Osteocyte (in vitro differentiated cells): ENCODE measurements around the gene KCNQ4. TPM values are rescaled to one million over a fixed set of nuclear protein-coding genes. Genes with fewer than 3 reads are reported as not detected.

ENCODE experiments used
- DNase-seq: peaks from one replicate; pipeline ENCODE4 v3.0.0; 2021; ENCODE audit warnings: mixed read lengths; ENCODE audit not compliant: unreplicated experiment; ENCODE audit errors: extremely low spot score
- H3K27ac Mint-ChIP-seq: one replicate; pipeline ENCODE4 v1.8.0; 2021; ENCODE audit warnings: mild to moderate bottlenecking, mixed read lengths; ENCODE audit not compliant: unreplicated experiment
- H3K27me3 Mint-ChIP-seq: one replicate; pipeline ENCODE4 v1.8.0; 2021; ENCODE audit warnings: mixed read lengths; ENCODE audit not compliant: unreplicated experiment
- H3K36me3 Mint-ChIP-seq: one replicate; pipeline ENCODE4 v1.8.0; 2021; ENCODE audit warnings: mixed read lengths; ENCODE audit not compliant: unreplicated experiment
- H3K4me1 Mint-ChIP-seq: one replicate; pipeline ENCODE4 v1.8.0; 2021; ENCODE audit warnings: mixed read lengths; ENCODE audit not compliant: unreplicated experiment
- H3K4me3 Mint-ChIP-seq: one replicate; pipeline ENCODE4 v1.8.0; 2021; ENCODE audit warnings: mild to moderate bottlenecking, moderate library complexity, mixed read lengths; ENCODE audit not compliant: unreplicated experiment
- H3K9me3 Mint-ChIP-seq: one replicate; pipeline ENCODE4 v1.8.0; 2021; ENCODE audit warnings: mixed read lengths; ENCODE audit not compliant: unreplicated experiment
- CTCF ChIP-seq: fragments of 200-600 bp; sonication (generic); IDR thresholded peaks from 2 replicates; pipeline ENCODE4 v1.5.0; 2021; ENCODE audit warnings: antibody characterized with exemption, mild to moderate bottlenecking, moderate library complexity
- total RNA-seq: library from RNA; stranded (reverse); gene quantifications from 2 replicates; pipeline ENCODE4 v1.2.1, GENCODE V29; 2021

The KCNQ4 gene
- total RNA-seq, 1 donor from 2014 or later = 0.51 TPM

GRCh38 chr1:40777224-40777970, 6.2 kb upstream of the KCNQ4 start:
- TF ChIP-seq CTCF = no peak
- Mint-ChIP-seq H3K4me3 (no peak overlapping the region), H3K36me3 (peaks cover 27% of the 10 kb centered on the region), H3K4me1 (peaks cover 18% of the 10 kb centered on the region), H3K27me3 (no peaks in the 10 kb centered on the region), H3K9me3 (peaks cover 9% of the 10 kb centered on the region), H3K27ac (no peak overlapping the region)
- DNase-seq = no peak

- Mint-ChIP-seq H3K4me1 (peaks cover 15% of the 10 kb centered on the region), H3K27ac (no peak overlapping the region)
- no peak for DNase-seq
Measured at GRCh38 chr1:40780678-40781607, 2.6 kb upstream of the KCNQ4 start.

GRCh38 chr1:40781608-40781971, 2.0 kb upstream of the KCNQ4 start:
- no peak for DNase-seq
- no peaks in the 10 kb centered on the region for H3K27me3 Mint-ChIP-seq
- H3K4me3 Mint-ChIP-seq = no peak overlapping the region
- peaks cover 6% of the 10 kb centered on the region for H3K9me3 Mint-ChIP-seq
- H3K36me3 Mint-ChIP-seq = peaks cover 15% of the 10 kb centered on the region
- TF ChIP-seq CTCF = no peak
- H3K27ac Mint-ChIP-seq = no peak overlapping the region
- H3K4me1 Mint-ChIP-seq = peaks cover 15% of the 10 kb centered on the region

More at GRCh38 chr1:40780678-40781607, 2.6 kb upstream of the KCNQ4 start:
- no peaks in the 10 kb centered on the region for H3K27me3 Mint-ChIP-seq
- TF ChIP-seq CTCF = no peak
- no peak overlapping the region for H3K4me3 Mint-ChIP-seq
- peaks cover 9% of the 10 kb centered on the region for H3K9me3 Mint-ChIP-seq
- H3K36me3 Mint-ChIP-seq = peaks cover 19% of the 10 kb centered on the region

GRCh38 chr1:40782371-40782956, 1.1 kb upstream of the KCNQ4 start:
- H3K27me3 Mint-ChIP-seq = no peaks in the 10 kb centered on the region
- peaks cover 15% of the 10 kb centered on the region for H3K4me1 Mint-ChIP-seq
- H3K4me3 Mint-ChIP-seq = peak overlapping the region; percentile 74
- no peak overlapping the region for H3K27ac Mint-ChIP-seq
- no peak for DNase-seq
- peaks cover 6% of the 10 kb centered on the region for H3K36me3 Mint-ChIP-seq
- H3K9me3 Mint-ChIP-seq = peaks cover under 1% of the 10 kb centered on the region
- TF ChIP-seq CTCF = peak; percentile 40
